Measurements from ENCODE around the gene HGF. TPM values are rescaled to one million over a fixed set of nuclear protein-coding genes. Genes with fewer than 3 reads are reported as not detected.
"Not testable (repeated sequence)": the region's sequence is repeated elsewhere in the genome, so short reads cannot be mapped to it uniquely, and the experiment has no call there.

HGF gene
- total RNA-seq, 2 experiments from 2014 or later, result not detected

- no peaks in the 10 kb centered on the region for H3K4me1 ChIP-seq (ENCODE audit: insufficient read depth, low read length)
- no peaks in the 10 kb centered on the region for H3K27me3 Mint-ChIP-seq
- H3K27me3 ChIP-seq (ENCODE audit: control insufficient read depth in 1 of 2, insufficient read depth in 2 of 2, low read length in 2 of 2), result no peaks in the 10 kb centered on the region
- no peak for DNase-seq
- peaks cover 5% of the 10 kb centered on the region for H3K9me3 Mint-ChIP-seq
- H3K36me3 Mint-ChIP-seq (ENCODE audit: low read depth), result no peaks in the 10 kb centered on the region
- no peaks in the 10 kb centered on the region for H3K4me1 Mint-ChIP-seq (ENCODE audit: low read depth)
- H3K27ac Mint-ChIP-seq, result no peak overlapping the region
- ChIA-PET POLR2A (no interaction called here), CTCF (no interaction called here)
- no peaks in the 10 kb centered on the region for H3K36me3 ChIP-seq (ENCODE audit: insufficient read depth, low read length)
- no peak overlapping the region for H3K4me3 Mint-ChIP-seq
- intact Hi-C loops (cut with DNase I, micrococcal nuclease), result no loop called here
- H3K4me3 ChIP-seq (ENCODE audit: low read length), result no peak overlapping the region
- H3K27ac ChIP-seq (ENCODE audit: low read depth in 1 of 2, low read length in 2 of 2), result no peak overlapping the region
- H3K9me3 ChIP-seq (ENCODE audit: control insufficient read depth in 1 of 2, insufficient read depth in 1 of 2, low read length in 2 of 2), result peaks cover 0 to 10% of the 10 kb centered on the region in 2 experiments
- ATAC-seq (ENCODE audit: poor library complexity), result no peak
- TF ChIP-seq CTCF (IDR thresholded peaks at IDR 0.05), result no peak
Observed at GRCh38 chr7:81811956-81812865, 42.4 kb upstream of the HGF start.

GRCh38 chr7:81810476-81811155 is 40.8 kb upstream of the HGF start:
- ChIA-PET POLR2A (no interaction called here), CTCF (no interaction called here)
- Mint-ChIP-seq H3K4me1 (ENCODE audit: low read depth) (no peaks in the 10 kb centered on the region), H3K36me3 (ENCODE audit: low read depth) (no peaks in the 10 kb centered on the region), H3K27me3 (no peaks in the 10 kb centered on the region), H3K4me3 (no peak overlapping the region), H3K27ac (no peak overlapping the region), H3K9me3 (peaks cover 2% of the 10 kb centered on the region)
- Histone ChIP-seq H3K36me3 (ENCODE audit: insufficient read depth, low read length) (no peaks in the 10 kb centered on the region), H3K27me3 (ENCODE audit: control insufficient read depth in 1 of 2, insufficient read depth in 2 of 2, low read length in 2 of 2) (no peaks in the 10 kb centered on the region), H3K4me1 (ENCODE audit: insufficient read depth, low read length) (no peaks in the 10 kb centered on the region), H3K4me3 (ENCODE audit: low read length) (no peak overlapping the region), H3K9me3 (ENCODE audit: control insufficient read depth in 1 of 2, insufficient read depth in 1 of 2, low read length in 2 of 2) (peaks cover 0 to 13% of the 10 kb centered on the region in 2 experiments), H3K27ac (ENCODE audit: low read depth in 1 of 2, low read length in 2 of 2) (no peak overlapping the region)
- DNase-seq (no peak), ATAC-seq (ENCODE audit: poor library complexity) (no peak)
- TF ChIP-seq CTCF (IDR thresholded peaks at IDR 0.05), result no peak
- intact Hi-C loops (cut with DNase I, micrococcal nuclease), result no loop called here

GRCh38 chr7:81808310-81808709 is 38.5 kb upstream of the HGF start:
- H3K36me3 ChIP-seq (ENCODE audit: insufficient read depth, low read length); H3K4me3 Mint-ChIP-seq; H3K9me3 ChIP-seq (ENCODE audit: control insufficient read depth in 1 of 2, insufficient read depth in 1 of 2, low read length in 2 of 2); H3K4me3 ChIP-seq (ENCODE audit: low read length); DNase-seq; H3K9me3 Mint-ChIP-seq; H3K27me3 ChIP-seq (ENCODE audit: control insufficient read depth in 1 of 2, insufficient read depth in 2 of 2, low read length in 2 of 2); intact Hi-C loops (cut with DNase I, micrococcal nuclease); H3K27ac ChIP-seq (ENCODE audit: low read depth in 1 of 2, low read length in 2 of 2); H3K27me3 Mint-ChIP-seq; H3K4me1 Mint-ChIP-seq (ENCODE audit: low read depth); H3K4me1 ChIP-seq (ENCODE audit: insufficient read depth, low read length); H3K27ac Mint-ChIP-seq; H3K36me3 Mint-ChIP-seq (ENCODE audit: low read depth); ATAC-seq (ENCODE audit: poor library complexity); CTCF ChIA-PET; POLR2A ChIA-PET: not testable (repeated sequence)
